GM19240 (cell line): ENCODE data around the gene COQ2.
"Not testable (repeated sequence)": the region's sequence is repeated elsewhere in the genome, so short reads cannot be mapped to it uniquely, and the experiment has no call there.

ENCODE experiments used
- DNase-seq: peaks from one replicate; pipeline ENCODE4 v3.0.0; 2011; ENCODE audit warnings: low spot score; ENCODE audit not compliant: insufficient read length

The COQ2 gene

GRCh38 chr4:83284193-83285054 is at the start of gene COQ2:
Gene COQ2, minus strand, starts transcription at chr4:83284798. Its CDS starts 34 bp downstream, at chr4:83284764.
- DNase-seq = peak; percentile 82

- no peak for DNase-seq
These were observed 47.4 kb upstream of the COQ2 start for GRCh38 chr4:83331956-83332355.

DNA sequence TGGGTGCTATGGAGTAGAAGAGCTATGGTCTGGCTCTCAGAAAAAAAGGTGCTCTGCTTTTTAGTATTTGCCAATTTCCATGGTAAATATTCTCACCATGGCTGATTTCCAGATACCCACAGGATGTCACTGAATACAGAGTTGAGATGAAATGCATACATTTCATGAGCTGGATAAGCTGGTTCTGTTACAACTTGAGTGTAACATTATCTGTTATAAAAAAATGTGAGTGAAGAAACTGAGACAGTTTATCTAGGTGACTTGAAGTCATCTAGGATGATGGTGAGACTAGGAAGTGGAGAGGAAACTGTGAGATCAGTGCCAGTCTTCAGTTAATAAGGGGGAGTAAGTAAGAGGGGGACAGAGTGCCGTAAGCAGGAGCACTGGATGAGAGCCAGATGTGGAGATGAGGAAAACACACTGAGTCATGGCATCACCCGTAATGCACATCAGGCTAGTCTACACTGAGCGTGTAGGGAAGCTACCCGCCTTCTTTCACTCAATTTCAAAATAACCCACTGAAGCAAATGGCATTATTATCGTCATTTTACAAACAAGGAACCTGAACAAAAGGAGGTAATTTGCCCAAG is 45.0 kb upstream of the COQ2 start:
- no peak for DNase-seq

DNA sequence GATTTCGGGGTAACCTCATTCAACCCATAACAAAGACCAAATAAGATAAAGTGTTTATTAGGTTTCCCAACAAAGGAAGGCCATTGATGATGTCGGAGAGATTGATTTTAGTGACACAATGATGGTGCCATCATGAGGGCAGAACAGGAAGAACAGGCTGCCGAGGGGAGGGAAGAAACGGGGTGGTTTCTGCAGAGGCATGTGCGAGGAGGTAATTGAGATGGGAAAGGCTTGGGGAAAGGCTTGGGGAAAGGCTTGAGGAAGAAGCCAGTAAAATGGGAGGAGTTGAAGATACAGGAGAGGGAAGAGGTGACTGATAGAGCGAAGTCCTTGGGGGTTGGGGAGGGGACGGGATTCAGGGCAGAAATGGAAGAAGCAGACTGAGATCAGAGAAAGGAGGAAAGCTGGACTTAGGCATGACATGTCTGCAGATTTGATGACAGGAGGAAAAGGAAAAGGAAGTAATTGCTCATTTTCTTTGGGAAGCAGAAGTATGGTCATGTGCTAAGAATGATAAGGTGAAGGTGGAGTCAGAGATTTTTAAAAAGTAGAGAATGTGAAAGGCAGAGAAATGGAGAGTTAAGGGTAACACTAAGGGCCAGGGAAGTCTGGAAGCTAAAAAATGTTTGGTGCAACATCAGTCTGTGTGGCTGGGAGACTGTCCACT is 44.1 kb upstream of the COQ2 start:
- DNase-seq = no peak

GRCh38 chr4:83326546-83326945 is 41.9 kb upstream of the COQ2 start:
- no peak for DNase-seq

DNA sequence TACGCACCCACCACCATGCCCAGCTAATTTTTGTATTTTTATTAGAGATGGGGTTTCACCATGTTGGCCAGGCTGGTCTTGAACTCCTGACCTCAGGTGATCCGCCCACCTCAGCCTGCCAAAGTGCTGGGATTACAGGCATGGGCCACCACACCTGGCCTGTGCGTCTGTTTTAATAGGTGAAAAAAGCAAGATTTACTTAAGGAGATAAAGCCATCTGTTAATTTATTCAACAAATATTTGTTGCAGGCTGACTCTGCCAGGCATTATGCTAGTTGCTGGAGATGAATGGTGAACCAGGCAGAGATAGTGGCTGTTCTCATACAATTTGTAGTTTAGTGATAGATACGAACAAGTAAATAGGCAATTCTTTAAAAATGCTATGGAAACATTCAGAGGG is 40.7 kb upstream of the COQ2 start:
- DNase-seq = not testable (repeated sequence)

GRCh38 chr4:83323136-83323535 is 38.5 kb upstream of the COQ2 start:
- no peak for DNase-seq

GRCh38 chr4:83320548-83320947 is 36.0 kb upstream of the COQ2 start:
- DNase-seq = no peak

- no peak for DNase-seq
These were observed 34.1 kb upstream of the COQ2 start for GRCh38 chr4:83318666-83319065.

DNA sequence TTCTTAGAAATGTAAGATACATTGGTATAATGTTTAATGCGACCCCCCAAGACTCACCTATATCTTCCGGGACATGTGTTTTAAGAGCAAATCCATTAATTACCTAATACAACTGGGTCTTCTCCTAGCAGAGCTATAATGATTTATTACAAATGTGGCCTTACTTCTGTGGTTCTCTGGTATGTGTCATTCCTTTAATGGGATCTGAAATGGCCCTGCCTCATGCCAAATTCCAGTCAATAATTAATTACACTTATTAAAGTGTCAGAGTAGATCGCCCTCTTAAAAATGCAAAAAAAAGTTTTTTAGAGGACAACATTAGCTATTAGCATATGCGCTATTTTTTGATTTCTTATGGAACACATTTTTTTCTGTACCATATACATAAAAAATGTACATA is 33.1 kb upstream of the COQ2 start:
- no peak for DNase-seq

- DNase-seq = no peak
These were observed 32.0 kb upstream of the COQ2 start for GRCh38 chr4:83316459-83317165.

GRCh38 chr4:83315341-83315870 is 30.8 kb upstream of the COQ2 start:
- DNase-seq = no peak

GRCh38 chr4:83308672-83309071 is 24.1 kb upstream of the COQ2 start:
- no peak for DNase-seq

- DNase-seq = no peak
These were observed 23.3 kb upstream of the COQ2 start for GRCh38 chr4:83307920-83308319.

DNA sequence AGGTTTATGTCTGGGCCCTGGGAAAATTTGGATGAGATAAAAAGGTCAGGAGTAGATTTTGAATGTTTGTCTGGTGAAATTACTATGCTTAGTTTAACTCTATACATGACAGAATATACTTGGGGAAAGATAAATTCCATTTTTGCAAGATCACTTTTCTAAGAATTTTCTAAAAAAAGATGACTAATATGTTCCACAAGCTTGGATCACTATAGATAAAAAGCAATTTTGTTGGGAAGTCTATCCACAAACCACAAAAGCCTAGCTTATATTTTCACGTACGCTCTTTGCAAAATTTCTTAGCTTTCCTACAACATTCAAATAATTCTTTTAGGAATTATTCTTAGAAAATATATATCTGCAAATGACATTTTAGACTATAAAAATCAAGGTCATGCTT is 20.6 kb upstream of the COQ2 start:
- no peak for DNase-seq

- no peak for DNase-seq
These were observed 13.1 kb upstream of the COQ2 start for GRCh38 chr4:83297548-83298260.

DNA sequence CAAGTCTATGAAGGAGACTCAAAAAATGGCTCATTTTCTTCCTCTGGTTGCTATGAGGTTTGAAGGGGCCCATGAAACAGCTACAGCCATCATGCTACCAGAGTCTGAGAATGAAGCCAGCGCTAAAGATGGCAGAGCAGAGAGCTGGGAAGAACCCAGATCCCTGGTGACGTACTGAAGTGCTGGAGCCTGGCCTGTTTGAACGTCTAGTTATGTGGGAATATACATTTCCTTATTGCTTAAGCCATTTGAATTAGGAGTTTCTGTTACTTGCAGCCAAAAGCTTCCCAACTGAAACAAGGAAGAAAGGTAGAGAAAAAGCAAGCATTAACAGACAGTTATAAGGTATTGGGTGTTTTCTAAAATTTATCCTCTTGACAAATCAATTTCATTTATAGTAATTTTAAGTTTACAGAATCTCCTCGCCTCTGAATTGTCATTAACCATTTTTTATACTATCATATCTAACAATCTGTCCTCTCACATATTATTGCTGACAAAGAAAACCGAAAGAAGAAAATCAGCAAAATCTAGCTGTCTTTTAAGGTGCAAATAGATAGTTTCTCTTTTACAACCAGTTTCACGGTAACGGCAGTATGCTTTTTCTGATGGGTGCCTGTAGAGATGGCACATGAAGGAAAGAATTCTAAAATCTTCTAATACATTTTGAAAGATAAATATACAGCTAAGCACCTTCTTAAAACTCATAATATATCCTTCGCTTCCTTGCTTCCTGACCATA is 8.9 kb upstream of the COQ2 start:
- DNase-seq = no peak

DNA sequence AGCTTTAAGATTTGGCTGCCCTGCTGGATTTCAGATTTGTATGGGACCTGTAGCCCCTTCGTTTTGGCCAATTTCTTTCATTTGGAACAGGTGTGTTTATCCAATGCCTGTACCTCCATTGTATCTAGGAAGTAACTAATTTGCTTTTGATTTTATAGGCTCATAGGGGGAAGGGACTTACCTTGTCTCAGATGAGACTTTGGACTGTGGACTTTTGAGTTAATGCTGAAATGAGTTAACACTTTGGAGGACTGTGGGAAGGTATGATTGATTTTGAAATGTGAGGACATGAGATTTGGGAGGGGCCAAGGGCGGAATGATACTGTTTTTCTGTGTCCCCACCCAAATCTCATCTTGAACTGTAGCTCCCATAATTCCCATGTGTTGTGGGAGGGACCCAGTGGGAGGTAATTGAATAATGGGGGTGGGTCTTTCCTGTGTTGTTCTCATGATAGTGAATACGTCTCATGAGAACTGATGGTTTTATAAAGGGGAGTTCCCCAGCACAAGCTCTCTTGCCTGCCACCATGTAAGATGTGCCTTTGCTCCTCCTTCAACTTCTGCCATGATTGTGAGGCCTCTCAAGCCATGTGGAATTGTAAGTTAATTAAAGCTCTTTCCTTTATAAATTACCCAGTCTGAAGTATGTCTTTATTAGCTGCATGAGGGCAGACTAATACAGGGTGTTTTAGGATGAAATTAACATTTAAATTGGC is 5.6 kb upstream of the COQ2 start:
- DNase-seq = not testable (repeated sequence)

- not testable (repeated sequence) for DNase-seq
These were observed 3.8 kb upstream of the COQ2 start for GRCh38 chr4:83288381-83288780.

- no peak for DNase-seq
These were observed 433 bp upstream of the COQ2 start for GRCh38 chr4:83285055-83285407.
